22Rv1 (cell line): Measurements from ENCODE around the gene C1R.
A peak's percentile ranks its signal among the peaks of the same experiment; 100 is the strongest.
"Not testable (repeated sequence)": the region's sequence is repeated elsewhere in the genome, so short reads cannot be mapped to it uniquely, and the experiment has no call there.

Experiments used
- H3K27ac ChIP-seq: fragments of 450-650 bp; 2 replicates; pipeline ENCODE4 v1.5.1; 2017
- CTCF ChIP-seq: fragments of 450-650 bp; IDR thresholded peaks from 2 replicates; pipeline ENCODE4 v1.5.1; 2017; ENCODE audit warnings: mild to moderate bottlenecking
- ZFX ChIP-seq: fragments of 450-650 bp; IDR thresholded peaks from 2 replicates; pipeline ENCODE4 v1.6.1; 2017; ENCODE audit warnings: antibody characterized with exemption, borderline replicate concordance

The C1R gene

GRCh38 chr12:7046383-7047105 is 45.7 kb downstream of the C1R start:
- H3K27ac ChIP-seq: no peak overlapping the region
- TF ChIP-seq ZFX (no peak), CTCF (no peak)

DNA sequence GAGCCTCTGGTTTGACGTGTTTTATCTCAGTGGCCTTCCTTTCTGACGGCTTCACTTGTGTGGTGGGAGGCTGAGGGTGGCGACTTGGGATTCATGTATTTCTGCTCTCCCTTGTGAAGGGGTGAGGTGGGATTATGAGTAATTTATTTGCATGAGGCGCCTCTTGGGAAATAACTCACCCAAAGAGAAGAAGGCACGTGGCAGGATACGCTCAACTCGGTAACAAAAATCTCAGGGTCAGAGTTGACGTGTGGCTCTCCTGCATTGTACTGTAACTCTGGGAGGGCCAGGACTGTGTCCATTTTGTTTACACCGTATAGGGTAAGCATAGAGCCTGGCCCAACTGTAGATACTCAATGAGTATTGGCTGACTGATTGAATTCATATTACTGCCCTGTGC is 46.3 kb downstream of the C1R start:
- no peak overlapping the region for H3K27ac ChIP-seq
- TF ChIP-seq CTCF (no peak), ZFX (no peak)

GRCh38 chr12:7042842-7043241 is 49.4 kb downstream of the C1R start:
- no peak overlapping the region for H3K27ac ChIP-seq
- TF ChIP-seq CTCF: peak; percentile 73
- no peak for TF ChIP-seq ZFX

DNA sequence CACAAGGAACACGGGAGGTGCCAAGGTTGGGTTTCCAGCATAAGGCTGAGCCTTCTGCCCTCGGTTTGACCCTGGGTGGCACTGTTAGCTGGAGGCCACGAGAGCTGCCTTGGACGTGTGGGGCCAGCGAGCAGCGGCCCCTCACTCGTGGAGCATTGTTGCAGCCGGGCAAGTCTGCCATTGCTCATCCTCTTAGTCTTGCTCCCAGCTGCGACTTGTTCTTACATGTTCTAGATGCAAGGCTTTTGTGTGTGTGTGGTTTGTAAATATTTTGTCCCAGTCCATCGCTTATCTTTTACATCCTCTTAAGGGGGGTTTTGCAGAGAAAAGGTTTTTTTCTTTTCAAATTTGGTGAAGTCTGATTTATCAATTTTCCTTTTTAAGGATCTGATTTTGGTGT is 52.8 kb downstream of the C1R start:
- TF ChIP-seq CTCF (no peak), ZFX (no peak)

DNA sequence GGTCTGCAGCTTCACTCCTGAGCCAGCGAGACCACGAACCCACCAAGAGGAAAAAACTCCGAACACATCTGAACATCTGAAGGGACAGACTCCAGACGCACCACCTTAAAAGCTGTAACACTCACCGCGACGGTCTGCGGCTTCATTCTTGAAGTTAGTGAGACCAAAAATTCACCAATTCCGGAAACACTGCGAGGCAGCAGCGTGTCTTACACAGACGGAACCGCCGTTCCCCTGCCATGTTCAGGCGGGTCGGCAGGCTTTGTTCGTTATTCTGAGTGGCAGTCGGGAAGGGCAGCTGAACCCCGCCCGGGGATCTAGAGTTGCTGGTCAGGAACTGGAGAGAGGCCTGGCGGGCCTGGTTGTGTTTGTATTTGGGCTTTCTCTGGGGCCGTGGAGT is 53.7 kb downstream of the C1R start:
- no peak overlapping the region for H3K27ac ChIP-seq
- TF ChIP-seq ZFX (no peak), CTCF (no peak)

More for the DNA sequence above, 52.8 kb downstream of the C1R start:
- no peak overlapping the region for H3K27ac ChIP-seq

DNA sequence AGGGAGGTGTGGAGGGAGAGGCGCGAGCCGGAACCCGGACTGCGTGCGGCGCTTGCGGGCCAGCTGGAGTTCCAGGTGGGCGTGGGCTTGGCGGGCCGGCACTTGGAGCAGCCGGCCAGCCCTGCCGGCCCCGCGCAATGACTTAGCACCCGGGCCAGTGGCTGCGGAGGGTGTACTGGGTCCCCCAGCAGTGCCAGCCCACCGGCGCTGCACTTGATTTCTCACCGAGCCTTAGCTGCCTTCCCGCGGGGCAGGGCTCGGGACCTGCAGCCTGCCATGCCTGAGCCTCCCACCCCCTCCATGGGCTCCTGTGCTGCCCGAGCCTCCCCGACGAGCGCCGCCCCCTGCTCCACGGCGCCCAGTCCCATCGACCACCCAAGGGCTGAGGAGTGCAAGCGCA is 54.8 kb downstream of the C1R start:
- H3K27ac ChIP-seq: not testable (repeated sequence)

GRCh38 chr12:7035463-7035862 is 56.8 kb downstream of the C1R start:
- TF ChIP-seq CTCF (no peak), ZFX (no peak)
- no peak overlapping the region for H3K27ac ChIP-seq

DNA sequence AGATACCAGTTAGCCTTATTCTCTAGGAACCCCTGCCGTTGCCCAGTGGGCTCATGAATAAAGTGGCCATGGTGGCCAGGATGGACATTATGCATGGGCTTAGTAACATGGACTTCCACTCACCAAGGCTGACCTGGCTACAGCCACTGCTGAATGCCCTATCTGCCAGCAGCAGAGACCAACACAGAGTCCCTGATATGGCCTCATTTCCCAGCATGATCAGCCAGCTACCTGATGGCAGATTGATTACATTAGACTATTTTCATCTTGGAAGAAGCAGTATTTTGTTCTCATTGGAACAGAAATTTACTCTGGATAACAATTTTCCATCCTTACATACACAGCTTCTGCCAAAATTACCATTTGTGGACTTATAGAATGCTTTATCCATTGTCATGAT is 57.8 kb downstream of the C1R start:
- H3K27ac ChIP-seq: no peak overlapping the region
- TF ChIP-seq ZFX (no peak), CTCF (no peak)
